ENCODE data around the gene AMBN.
"Not testable (repeated sequence)": the region's sequence is repeated elsewhere in the genome, so short reads cannot be mapped to it uniquely, and the experiment has no call there.

DNA sequence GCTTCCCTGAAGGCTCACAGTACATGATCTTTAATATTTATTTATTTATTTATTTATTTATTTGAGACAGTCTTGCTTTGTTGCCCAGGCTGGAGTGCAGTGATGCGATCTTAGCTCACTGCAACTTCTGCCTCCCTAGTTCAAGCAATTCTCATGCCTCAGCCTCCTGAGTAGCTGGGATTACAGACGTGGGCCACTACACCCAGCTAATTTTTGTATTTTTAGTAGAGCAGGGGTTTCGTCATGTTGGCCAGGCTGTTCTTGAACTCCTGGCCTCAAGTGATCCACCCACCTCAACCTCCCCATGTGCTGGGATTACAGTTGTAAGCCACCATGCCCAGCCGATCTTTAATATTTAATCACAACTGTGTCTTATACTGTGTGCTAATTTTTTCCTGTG lies 58.7 kb downstream of the AMBN start:
- TF ChIP-seq, protein P1, sequence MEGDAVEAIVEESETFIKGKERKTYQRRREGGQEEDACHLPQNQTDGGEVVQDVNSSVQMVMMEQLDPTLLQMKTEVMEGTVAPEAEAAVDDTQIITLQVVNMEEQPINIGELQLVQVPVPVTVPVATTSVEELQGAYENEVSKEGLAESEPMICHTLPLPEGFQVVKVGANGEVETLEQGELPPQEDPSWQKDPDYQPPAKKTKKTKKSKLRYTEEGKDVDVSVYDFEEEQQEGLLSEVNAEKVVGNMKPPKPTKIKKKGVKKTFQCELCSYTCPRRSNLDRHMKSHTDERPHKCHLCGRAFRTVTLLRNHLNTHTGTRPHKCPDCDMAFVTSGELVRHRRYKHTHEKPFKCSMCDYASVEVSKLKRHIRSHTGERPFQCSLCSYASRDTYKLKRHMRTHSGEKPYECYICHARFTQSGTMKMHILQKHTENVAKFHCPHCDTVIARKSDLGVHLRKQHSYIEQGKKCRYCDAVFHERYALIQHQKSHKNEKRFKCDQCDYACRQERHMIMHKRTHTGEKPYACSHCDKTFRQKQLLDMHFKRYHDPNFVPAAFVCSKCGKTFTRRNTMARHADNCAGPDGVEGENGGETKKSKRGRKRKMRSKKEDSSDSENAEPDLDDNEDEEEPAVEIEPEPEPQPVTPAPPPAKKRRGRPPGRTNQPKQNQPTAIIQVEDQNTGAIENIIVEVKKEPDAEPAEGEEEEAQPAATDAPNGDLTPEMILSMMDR (conservative IDR thresholded peaks at IDR 0.05) = not testable (repeated sequence)
- not testable (repeated sequence) for TF ChIP-seq EZH2 (IDR thresholded peaks at IDR 0.05; ENCODE audit: low read depth)
